SK-N-SH treated with all-trans-retinoic acid at 6 μM for 48 hours (cell line): ENCODE data around the gene YJEFN3.
A peak's percentile ranks its signal among the peaks of the same experiment; 100 is the strongest.

Source experiments
- ATAC-seq: fragments of 200-7000 bp; cut with Tn5 transposase; 3 replicates; pipeline ENCODE4 v1.9.1; 2020; ENCODE audit warnings: mild to moderate bottlenecking, moderate library complexity
- BACH2 ChIP-seq: fragments of 250-450 bp; sonication (Bioruptor Pico); IDR thresholded peaks from 2 replicates; pipeline ENCODE4 v1.9.0; 2021; ENCODE audit warnings: mild to moderate bottlenecking, borderline replicate concordance
- CREB5 ChIP-seq: fragments of 250-450 bp; sonication (Bioruptor Pico); IDR thresholded peaks from 2 replicates; pipeline ENCODE4 v1.5.1; 2020; ENCODE audit warnings: low read depth, mild to moderate bottlenecking, moderate library complexity
- CSDC2 ChIP-seq: fragments of 250-450 bp; sonication (Bioruptor Pico); IDR thresholded peaks from 2 replicates; pipeline ENCODE4 v1.5.0; 2020; ENCODE audit warnings: mild to moderate bottlenecking, moderate library complexity
- GLIS3 ChIP-seq: fragments of 250-450 bp; sonication (Bioruptor Pico); IDR thresholded peaks from 2 replicates; pipeline ENCODE4 v1.5.0; 2020; ENCODE audit warnings: mild to moderate bottlenecking, moderate library complexity
- ISL1 ChIP-seq: fragments of 250-450 bp; sonication (Bioruptor Pico); IDR thresholded peaks from 2 replicates; pipeline ENCODE4 v2.1.2; 2022; ENCODE audit warnings: mild to moderate bottlenecking, moderate library complexity
- OSR1 ChIP-seq: fragments of 250-450 bp; sonication (Bioruptor Pico); IDR thresholded peaks from 2 replicates; pipeline ENCODE4 v1.8.0; 2022; ENCODE audit warnings: moderate library complexity, mild to moderate bottlenecking, inconsistent platforms
- PATZ1 ChIP-seq: fragments of 250-450 bp; sonication (Bioruptor Pico); IDR thresholded peaks from 2 replicates; pipeline ENCODE4 v1.8.0; 2020; ENCODE audit warnings: mild to moderate bottlenecking, moderate library complexity, borderline replicate concordance
- POU6F1 ChIP-seq: fragments of 250-450 bp; sonication (Bioruptor Pico); IDR thresholded peaks from 2 replicates; pipeline ENCODE4 v1.8.0; 2021; ENCODE audit warnings: low read depth, mild to moderate bottlenecking, moderate library complexity, borderline replicate concordance
- PPARA ChIP-seq: fragments of 250-450 bp; sonication (Bioruptor Pico); IDR thresholded peaks from 2 replicates; pipeline ENCODE4 v1.5.0; 2020; ENCODE audit warnings: mild to moderate bottlenecking, borderline replicate concordance
- RARB ChIP-seq: fragments of 250-450 bp; sonication (Bioruptor Pico); IDR thresholded peaks from 2 replicates; pipeline ENCODE4 v1.8.0; 2021; ENCODE audit warnings: mild to moderate bottlenecking, moderate library complexity
- SNAI2 ChIP-seq: fragments of 250-450 bp; sonication (Bioruptor Pico); IDR thresholded peaks from 2 replicates; pipeline ENCODE4 v1.5.0; 2020; ENCODE audit warnings: mild to moderate bottlenecking, moderate library complexity
- TCF4 ChIP-seq: fragments of 250-450 bp; sonication (Bioruptor Pico); IDR thresholded peaks from 2 replicates; pipeline ENCODE4 v1.8.0; 2021; ENCODE audit warnings: mild to moderate bottlenecking, moderate library complexity, borderline replicate concordance
- ZC3H10 ChIP-seq: fragments of 250-450 bp; sonication (Bioruptor Pico); IDR thresholded peaks from 2 replicates; pipeline ENCODE4 v1.5.1; 2021; ENCODE audit warnings: mild to moderate bottlenecking, moderate library complexity
- ZFP3 ChIP-seq: fragments of 250-450 bp; sonication (Bioruptor Pico); IDR thresholded peaks from 2 replicates; pipeline ENCODE4 v1.5.0; 2020; ENCODE audit warnings: mild to moderate bottlenecking, moderate library complexity
- ZFP30 ChIP-seq: fragments of 450-650 bp; formaldehyde crosslinking; IDR thresholded peaks from 2 replicates; pipeline ENCODE4 v1.5.0; 2022; ENCODE audit warnings: mild to moderate bottlenecking, moderate library complexity
- ZNF565 ChIP-seq: fragments of 450-650 bp; formaldehyde crosslinking; conservative IDR thresholded peaks from 2 replicates; pipeline ENCODE4 v1.5.0; 2020; ENCODE audit warnings: low read depth, mild to moderate bottlenecking, moderate library complexity
- ZNF70 ChIP-seq: fragments of 450-650 bp; formaldehyde crosslinking; IDR thresholded peaks from 2 replicates; pipeline ENCODE4 v1.5.0; 2020; ENCODE audit warnings: mild to moderate bottlenecking, moderate library complexity
- ZNF8 ChIP-seq: fragments of 450-650 bp; formaldehyde crosslinking; IDR thresholded peaks from 2 replicates; pipeline ENCODE4 v1.5.0; 2020; ENCODE audit warnings: mild to moderate bottlenecking, moderate library complexity

Gene YJEFN3

DNA sequence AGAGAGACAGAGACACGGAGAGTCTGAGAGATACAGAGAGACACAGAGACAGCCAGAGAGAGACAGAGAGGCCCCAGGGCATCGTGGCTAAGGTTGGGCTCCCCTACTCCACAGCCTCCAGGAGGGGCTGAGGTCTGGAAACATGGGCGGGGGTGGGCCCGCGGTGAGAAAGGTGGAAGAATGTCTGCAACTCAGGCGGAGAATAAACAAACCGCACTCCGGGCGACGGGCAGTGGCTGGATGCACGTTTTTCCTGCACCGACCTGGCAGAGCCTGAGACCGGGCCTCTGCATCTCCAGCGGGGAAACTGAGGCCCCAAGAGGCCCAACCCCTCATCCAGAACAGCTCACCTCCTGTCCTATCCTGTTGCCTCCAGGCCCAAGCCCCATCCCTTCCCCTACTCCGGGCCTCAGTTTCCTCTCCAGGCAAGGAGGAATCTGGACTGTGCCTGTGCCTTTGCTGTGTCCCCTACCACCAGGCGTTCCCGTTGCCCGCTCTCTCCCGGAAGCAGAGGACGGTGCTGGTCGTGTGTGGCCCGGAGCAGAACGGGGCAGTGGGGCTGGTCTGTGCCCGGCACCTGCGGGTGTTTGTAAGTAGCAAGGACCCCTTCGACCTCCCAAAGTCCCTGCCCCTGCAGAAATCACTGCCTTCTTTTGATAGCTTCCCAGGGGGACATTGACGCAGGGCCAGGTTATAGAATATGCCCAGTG, 6.0 kb downstream of the YJEFN3 start:
- TF ChIP-seq ZNF565 (CRISPR knock-in tag) (no peak), CSDC2 (CRISPR knock-in tag) (no peak), PATZ1 (CRISPR knock-in tag) (no peak), OSR1 (CRISPR knock-in tag) (no peak), ZNF70 (CRISPR knock-in tag) (no peak), BACH2 (CRISPR knock-in tag) (no peak), ZNF8 (CRISPR knock-in tag) (no peak)
- ATAC-seq: no peak

DNA sequence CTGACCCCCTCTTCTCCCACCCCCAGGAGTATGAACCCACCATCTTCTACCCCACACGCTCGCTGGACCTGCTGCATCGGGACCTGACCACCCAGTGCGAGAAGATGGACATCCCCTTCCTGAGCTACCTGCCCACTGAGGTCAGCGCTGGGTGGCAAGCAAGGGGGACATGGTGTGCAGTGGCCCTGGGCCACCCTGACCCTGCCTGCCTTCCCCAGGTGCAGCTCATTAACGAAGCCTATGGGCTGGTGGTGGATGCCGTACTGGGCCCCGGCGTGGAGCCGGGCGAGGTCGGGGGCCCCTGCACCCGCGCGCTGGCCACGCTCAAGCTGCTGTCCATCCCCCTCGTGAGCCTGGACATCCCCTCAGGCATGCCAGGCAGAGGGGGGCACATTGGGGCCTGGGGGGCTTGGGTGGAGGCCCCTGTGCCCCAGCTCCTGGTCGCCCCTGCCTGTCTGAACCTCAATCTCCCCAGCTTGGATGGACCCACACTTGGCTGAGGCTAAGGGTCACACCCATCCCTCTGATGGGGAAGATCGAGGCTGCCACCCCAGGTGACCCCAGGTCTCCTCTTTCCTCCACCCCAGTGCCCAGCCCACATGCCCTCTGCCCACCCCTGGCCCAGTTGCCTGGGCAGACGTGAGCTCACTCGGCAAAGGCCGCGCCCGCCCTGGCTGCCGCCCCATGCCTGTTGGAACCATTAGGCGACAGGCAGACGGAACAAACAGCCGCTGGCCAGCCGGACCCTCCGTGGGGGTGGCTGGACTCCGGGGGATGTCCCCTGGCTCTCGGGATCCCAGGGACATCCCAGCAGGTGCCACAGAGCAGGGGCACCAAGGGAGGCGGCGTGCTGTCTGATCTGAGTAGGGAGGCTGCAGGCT, 6.8 kb downstream of the YJEFN3 start:
- no peak for ATAC-seq
- TF ChIP-seq RARB (CRISPR knock-in tag): no peak
- TF ChIP-seq, all 23 proteins: peak for 0

DNA sequence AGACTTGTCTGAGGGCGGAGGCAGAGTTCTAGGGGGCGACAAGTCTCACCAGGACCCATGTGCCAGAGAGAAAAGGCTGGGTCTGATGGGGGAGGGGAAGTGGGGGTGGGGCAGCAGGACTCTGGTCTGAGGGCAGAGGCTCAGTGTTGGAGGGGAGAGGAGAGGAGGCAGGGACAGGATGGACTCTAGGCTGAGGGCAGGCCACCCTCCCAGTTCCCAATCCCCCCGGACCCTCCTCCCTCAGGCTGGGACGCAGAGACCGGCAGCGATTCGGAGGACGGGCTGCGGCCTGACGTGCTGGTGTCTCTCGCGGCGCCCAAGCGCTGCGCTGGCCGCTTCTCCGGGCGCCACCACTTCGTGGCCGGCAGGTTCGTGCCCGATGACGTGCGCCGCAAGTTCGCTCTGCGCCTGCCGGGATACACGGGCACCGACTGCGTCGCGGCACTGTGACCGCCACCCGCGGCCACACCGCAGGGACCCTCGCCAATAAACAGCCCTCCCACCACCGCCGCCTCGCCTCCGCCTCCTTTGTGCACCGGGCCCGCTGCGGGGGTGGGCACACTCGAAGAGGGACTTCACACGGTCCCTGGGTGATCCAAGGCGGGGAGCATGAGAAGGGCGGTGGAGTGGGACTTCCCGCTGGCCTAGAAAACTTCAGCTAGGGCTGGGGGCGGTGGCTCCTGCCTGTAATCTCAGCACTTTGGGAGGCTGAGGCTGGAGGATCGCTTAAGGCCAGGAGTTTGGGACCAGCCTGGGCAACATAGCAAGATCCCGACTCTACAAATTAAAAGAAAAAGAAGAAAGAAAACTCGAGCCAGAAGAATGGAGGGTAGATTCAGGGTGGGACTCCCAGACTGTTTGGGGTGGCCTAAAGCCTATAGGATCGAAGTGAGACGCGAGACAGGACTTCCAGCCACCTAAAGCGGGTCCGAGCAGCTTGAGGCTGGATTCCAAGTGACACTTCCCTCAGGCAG, 8.7 kb downstream of the YJEFN3 start:
- TF ChIP-seq ZNF8 (CRISPR knock-in tag) (no peak), ZC3H10 (CRISPR knock-in tag) (no peak), TCF4 (CRISPR knock-in tag) (no peak), CREB5 (CRISPR knock-in tag) (no peak), ZNF565 (CRISPR knock-in tag) (no peak), POU6F1 (CRISPR knock-in tag) (no peak), CSDC2 (CRISPR knock-in tag) (no peak), ZNF70 (CRISPR knock-in tag) (no peak), ISL1 (CRISPR knock-in tag) (no peak), ZFP30 (no peak), BACH2 (CRISPR knock-in tag) (no peak)
- TF ChIP-seq, all 23 proteins: peak for 0
- no peak for ATAC-seq

DNA sequence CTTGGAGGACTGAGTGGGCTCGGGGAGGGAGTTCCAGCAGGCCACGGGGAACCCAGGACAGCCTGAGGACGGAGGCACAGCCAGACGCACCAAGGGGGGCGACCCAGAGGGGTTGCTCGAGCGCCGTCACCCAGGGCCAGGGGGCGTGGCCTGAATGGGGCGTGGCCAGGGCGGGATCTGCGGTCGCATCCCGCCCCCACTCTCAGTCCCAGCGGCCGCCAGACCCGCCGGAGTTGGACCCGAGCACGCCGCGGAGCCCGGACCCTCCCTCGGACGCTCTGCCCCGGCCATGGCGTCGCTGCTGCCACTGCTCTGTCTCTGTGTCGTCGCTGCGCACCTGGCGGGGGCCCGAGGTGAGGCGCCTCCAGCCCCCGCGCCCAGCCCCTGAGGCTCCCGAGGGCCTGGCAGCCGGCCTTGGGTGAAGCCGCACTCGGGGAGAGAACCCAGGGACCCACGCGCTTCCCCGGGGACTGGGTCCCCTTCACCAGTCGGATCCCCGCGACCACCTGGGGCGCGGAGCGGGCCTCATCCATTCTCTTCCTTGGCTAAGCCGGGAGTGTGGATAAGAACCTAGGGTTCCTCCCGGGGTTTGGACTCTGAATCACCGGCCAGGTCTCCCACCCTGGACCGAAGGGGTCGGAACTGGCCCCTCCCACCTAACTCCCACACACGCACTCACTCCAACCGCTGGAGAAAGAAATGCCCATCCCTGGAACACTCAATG, 9.5 kb downstream of the YJEFN3 start, which contains the start of gene CILP2:
CILP2 (plus strand) TSS at position 205 of the 724 bp plus-strand sequence; CDS start at position 290, 85 bp downstream.
- peak; percentile 60 for ATAC-seq
- no peak for TF ChIP-seq ISL1 (CRISPR knock-in tag)
- TF ChIP-seq SNAI2 (CRISPR knock-in tag): no peak
- no peak for TF ChIP-seq PPARA (CRISPR knock-in tag)
- no peak for TF ChIP-seq ZFP30
- no peak for TF ChIP-seq RARB (CRISPR knock-in tag)
- no peak for TF ChIP-seq POU6F1 (CRISPR knock-in tag)
- no peak; the same call in 1 of the 2 replicates for TF ChIP-seq PATZ1 (CRISPR knock-in tag)
- TF ChIP-seq BACH2 (CRISPR knock-in tag): no peak
- TF ChIP-seq CSDC2 (CRISPR knock-in tag): no peak
- TF ChIP-seq ZNF8 (CRISPR knock-in tag): no peak
- TF ChIP-seq GLIS3 (CRISPR knock-in tag): no peak; the same call in 1 of the 2 replicates
- no peak for TF ChIP-seq ZFP3 (CRISPR knock-in tag)
- TF ChIP-seq ZC3H10 (CRISPR knock-in tag): no peak
- no peak for TF ChIP-seq CREB5 (CRISPR knock-in tag)
